Adipocyte (in vitro differentiated cells): ENCODE measurements around the gene AK8.

Experiments
- DNase-seq: peaks from one replicate; pipeline ENCODE4 v3.0.0-alpha.2; 2015; ENCODE audit warnings: low read depth
- H3K27me3 ChIP-seq: replicated peaks from 2 replicates; pipeline ENCODE4 v1.7.0; 2013; ENCODE audit warnings: mild to moderate bottlenecking, low read length, moderate library complexity; ENCODE audit not compliant: control insufficient read depth, insufficient read depth
- H3K36me3 ChIP-seq: 2 replicates; pipeline ENCODE4 v1.7.0; 2013; ENCODE audit warnings: low read length, mild to moderate bottlenecking, moderate library complexity; ENCODE audit not compliant: control insufficient read depth, insufficient read depth, severe bottlenecking
- H3K4me1 ChIP-seq: 2 replicates; pipeline ENCODE4 v1.7.0; 2013; ENCODE audit warnings: mild to moderate bottlenecking, low read length, moderate library complexity; ENCODE audit not compliant: control insufficient read depth, insufficient read depth
- H3K4me3 ChIP-seq: 2 replicates; pipeline ENCODE4 v1.7.0; 2013; ENCODE audit warnings: mild to moderate bottlenecking, low read length, moderate library complexity
- H3K9ac ChIP-seq: 2 replicates; pipeline ENCODE4 v1.7.0; 2013; ENCODE audit warnings: mild to moderate bottlenecking, low read length, moderate library complexity
- H3K9me3 ChIP-seq: 2 replicates; pipeline ENCODE4 v1.7.0; 2013; ENCODE audit warnings: mild to moderate bottlenecking, low read length, moderate library complexity; ENCODE audit not compliant: control insufficient read depth

The AK8 gene

DNA sequence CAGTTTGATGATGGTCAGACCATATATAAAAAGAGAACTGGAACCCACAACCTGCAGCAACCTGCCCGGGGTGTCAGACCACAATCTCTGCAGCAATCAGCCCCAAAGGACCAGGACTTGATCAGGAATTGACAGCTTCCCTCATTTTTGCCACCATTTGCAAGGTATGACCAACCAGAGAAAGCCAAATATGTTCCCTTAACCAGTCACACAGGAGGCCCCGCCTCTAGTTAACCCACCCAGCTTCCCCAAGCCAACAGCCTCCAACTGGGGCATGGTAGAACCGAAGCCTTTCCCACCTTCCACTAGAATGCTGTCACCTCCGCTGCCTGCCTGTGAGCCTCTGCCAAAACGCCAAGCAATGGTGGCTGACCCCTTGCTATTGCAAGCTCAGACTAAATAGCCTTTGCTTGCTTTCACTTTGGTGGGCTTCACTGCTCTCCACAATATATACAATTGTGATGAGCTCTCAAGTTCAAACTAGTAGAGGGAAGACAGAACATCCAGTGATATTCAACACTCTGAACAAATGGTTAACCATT lies 86.3 kb downstream of the AK8 start:
- H3K4me1 ChIP-seq = no peaks in the 10 kb centered on the region
- DNase-seq = no peak
- H3K27me3 ChIP-seq = peaks cover 27% of the 10 kb centered on the region
- H3K4me3 ChIP-seq = no peak overlapping the region
- H3K9me3 ChIP-seq = peaks cover 10% of the 10 kb centered on the region
- H3K36me3 ChIP-seq = no peaks in the 10 kb centered on the region
- H3K9ac ChIP-seq = no peak overlapping the region

DNA sequence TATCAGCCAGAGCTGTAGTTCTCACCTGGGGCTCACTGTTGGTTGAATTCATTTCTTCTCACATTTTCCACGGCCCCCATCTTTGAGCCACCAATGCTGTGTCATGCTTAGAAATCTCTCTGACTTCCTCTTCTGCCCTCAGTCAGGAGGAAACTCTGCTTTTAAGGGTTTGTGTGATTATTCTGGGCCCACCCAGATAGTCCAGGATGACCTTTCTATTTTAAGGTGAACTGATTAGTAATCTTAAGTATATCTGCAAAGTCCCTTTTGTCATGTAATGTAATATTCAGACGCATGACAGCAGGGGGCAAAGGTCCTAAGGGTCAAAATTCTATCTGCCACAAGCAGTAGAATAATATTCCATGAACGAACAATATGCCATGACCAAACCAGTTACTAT lies 88.4 kb downstream of the AK8 start:
- no peak overlapping the region for H3K9ac ChIP-seq
- no peak overlapping the region for H3K4me3 ChIP-seq
- H3K27me3 ChIP-seq = peaks cover 17% of the 10 kb centered on the region
- peaks cover 10% of the 10 kb centered on the region for H3K9me3 ChIP-seq
- no peaks in the 10 kb centered on the region for H3K4me1 ChIP-seq
- H3K36me3 ChIP-seq = no peaks in the 10 kb centered on the region
- no peak for DNase-seq

DNA sequence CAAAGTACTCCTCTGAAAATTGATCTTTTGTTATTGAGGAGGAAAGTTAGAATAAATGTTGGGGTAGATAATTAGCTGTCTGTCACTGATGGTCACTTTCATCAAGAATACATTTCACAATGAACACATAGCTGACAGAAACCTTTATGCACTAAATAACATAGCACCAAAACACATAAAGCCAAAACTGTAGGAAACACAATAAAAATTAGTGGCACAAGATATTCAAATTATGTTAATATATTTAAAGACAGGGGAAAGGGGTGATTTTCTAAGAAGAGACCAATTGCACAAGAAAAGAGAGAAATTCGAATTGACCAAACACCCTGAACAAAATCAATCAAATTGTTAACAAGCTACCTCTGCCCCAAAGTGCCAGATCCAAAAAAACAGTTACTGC lies 89.7 kb downstream of the AK8 start:
- H3K9me3 ChIP-seq = peaks cover 10% of the 10 kb centered on the region
- H3K4me1 ChIP-seq = no peaks in the 10 kb centered on the region
- H3K27me3 ChIP-seq = peaks cover 7% of the 10 kb centered on the region
- no peak for DNase-seq
- no peak overlapping the region for H3K9ac ChIP-seq
- no peak overlapping the region for H3K4me3 ChIP-seq
- H3K36me3 ChIP-seq = no peaks in the 10 kb centered on the region

DNA sequence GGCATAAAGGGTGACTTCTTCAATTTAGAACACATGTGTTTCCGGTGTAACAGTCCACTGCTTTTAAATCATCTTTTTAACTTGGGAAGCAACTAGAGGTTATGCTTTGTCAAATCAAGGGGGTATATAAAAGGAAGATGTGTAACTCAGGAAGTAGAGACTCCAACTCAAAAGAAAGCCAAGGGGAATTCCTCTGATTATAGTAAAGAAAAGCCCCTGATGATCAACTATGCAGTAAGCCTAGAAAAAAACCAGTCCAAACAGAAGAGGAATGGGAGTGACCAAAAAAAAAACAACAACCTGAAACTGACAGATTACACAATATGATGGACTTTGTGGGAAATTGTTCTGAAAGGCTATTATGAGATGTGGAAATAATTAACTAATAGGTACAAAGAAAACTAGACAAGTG lies 90.3 kb downstream of the AK8 start:
- DNase-seq = no peak
- Histone ChIP-seq H3K4me3 (no peak overlapping the region), H3K9ac (no peak overlapping the region), H3K9me3 (peaks cover 10% of the 10 kb centered on the region), H3K4me1 (no peaks in the 10 kb centered on the region), H3K36me3 (no peaks in the 10 kb centered on the region), H3K27me3 (peaks cover 5% of the 10 kb centered on the region)

DNA sequence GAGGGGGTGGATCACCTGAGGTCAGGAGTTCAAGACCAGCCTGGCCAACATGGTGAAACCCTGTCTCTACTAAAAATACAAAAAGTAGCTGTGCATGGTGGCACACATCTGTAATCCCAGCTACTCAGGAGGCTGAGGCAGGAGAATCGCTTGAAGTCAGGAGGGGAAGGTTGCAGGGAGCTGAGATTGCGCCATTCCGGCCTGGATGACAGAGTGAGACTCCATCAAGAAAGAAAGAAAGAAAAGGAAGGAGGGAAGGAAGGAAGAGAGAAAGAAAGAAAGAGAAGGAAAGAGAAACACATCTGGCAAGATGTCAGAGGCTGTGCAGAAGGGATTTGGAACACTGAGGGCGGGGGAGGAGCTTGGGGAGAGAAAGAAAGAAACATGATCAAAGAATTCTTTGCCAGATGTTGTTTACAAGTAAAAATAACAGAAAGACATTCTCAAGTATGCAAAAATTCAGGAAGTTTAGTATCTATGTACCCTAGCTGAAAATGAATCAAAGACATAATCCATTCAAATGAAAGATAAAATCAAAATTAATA lies 93.7 kb downstream of the AK8 start:
- Histone ChIP-seq H3K4me1 (no peaks in the 10 kb centered on the region), H3K36me3 (no peaks in the 10 kb centered on the region), H3K9ac (no peak overlapping the region), H3K4me3 (no peak overlapping the region), H3K9me3 (peaks cover 10% of the 10 kb centered on the region), H3K27me3 (peaks cover 8% of the 10 kb centered on the region)
- no peak for DNase-seq

DNA sequence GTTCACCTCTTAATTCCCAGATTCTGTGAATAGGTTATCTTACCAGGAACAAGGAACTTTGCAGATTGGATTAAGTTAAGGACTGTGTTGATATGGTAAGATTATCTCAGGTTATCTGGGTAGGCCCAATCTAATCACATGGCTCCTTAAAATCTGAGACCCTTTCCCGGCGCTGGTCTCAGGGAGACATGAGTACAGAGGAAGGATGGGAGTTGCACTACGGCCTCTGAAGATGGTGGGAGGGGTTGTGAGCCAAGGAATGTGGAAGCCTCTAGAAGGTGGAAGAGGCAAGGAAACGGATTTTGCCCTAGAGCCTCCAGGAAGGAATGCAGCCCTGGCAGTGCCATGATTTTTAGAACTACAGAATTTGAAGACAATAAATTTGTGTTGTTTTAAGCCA lies 95.1 kb downstream of the AK8 start:
- DNase-seq = no peak
- H3K4me1 ChIP-seq = no peaks in the 10 kb centered on the region
- no peak overlapping the region for H3K4me3 ChIP-seq
- H3K9me3 ChIP-seq = peaks cover 10% of the 10 kb centered on the region
- peaks cover 8% of the 10 kb centered on the region for H3K27me3 ChIP-seq
- no peaks in the 10 kb centered on the region for H3K36me3 ChIP-seq
- H3K9ac ChIP-seq = no peak overlapping the region

DNA sequence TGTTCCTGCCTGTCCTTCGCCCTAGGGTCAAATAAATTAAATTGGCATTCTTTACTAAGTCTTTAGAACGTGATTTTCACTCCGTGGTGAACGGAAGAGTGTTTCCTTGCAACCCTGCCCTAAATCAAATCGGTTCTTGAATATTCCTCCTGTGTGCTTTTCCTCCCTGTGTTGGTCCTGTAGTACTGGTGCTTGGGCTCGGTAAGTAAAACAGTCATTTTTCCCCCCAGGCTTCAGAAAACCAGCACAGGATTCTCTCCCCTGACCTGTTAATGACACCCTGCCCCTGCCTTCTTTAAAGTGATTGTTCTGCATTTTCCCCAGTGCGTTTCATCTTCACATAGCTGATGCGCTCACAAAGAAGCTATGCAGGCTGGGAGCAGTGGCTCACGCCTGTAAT lies 96.0 kb downstream of the AK8 start:
- Histone ChIP-seq H3K9me3 (peaks cover 7% of the 10 kb centered on the region), H3K9ac (no peak overlapping the region), H3K4me3 (no peak overlapping the region), H3K27me3 (peaks cover 8% of the 10 kb centered on the region), H3K36me3 (no peaks in the 10 kb centered on the region), H3K4me1 (no peaks in the 10 kb centered on the region)
- no peak for DNase-seq

DNA sequence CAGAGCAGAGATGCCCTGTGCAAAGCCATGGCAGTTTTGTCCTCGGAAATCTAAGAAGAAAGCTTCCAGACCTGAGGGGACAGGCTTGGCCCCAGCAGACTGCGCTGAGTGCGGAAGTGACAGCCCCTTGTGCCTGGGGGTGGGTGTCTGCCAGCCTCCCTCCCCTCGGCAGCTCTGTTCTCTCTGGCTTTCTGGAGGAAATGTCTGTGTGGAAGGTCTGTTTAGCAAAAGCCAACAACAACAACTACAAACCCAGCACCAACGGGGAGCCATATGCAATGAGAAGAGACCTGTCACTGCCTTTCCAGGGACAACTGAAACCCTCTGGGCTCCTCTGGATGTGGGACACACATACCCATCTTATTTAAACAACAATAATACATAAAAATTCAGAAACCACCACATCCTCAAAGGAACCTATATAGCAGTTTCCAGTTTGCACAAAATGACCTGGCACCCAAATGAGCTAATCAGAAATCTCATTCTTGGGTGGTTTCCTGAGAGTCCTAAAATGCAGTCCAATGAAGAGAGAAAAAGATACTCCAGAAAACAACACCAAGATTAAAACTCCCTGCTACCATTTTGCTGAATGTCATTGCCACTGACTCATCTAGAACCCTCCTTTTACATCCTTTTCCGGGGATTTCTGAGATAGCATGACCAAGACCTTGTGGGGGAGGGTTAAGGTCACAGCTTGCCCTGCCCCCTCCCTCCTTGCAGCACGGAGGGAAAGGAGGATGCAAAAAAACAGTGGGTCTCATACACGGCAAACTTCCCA lies 97.7 kb downstream of the AK8 start:
- H3K4me3 ChIP-seq = no peak overlapping the region
- H3K4me1 ChIP-seq = no peaks in the 10 kb centered on the region
- H3K36me3 ChIP-seq = no peaks in the 10 kb centered on the region
- H3K9me3 ChIP-seq = peaks cover 7% of the 10 kb centered on the region
- peaks cover 8% of the 10 kb centered on the region for H3K27me3 ChIP-seq
- no peak for DNase-seq
- H3K9ac ChIP-seq = no peak overlapping the region

DNA sequence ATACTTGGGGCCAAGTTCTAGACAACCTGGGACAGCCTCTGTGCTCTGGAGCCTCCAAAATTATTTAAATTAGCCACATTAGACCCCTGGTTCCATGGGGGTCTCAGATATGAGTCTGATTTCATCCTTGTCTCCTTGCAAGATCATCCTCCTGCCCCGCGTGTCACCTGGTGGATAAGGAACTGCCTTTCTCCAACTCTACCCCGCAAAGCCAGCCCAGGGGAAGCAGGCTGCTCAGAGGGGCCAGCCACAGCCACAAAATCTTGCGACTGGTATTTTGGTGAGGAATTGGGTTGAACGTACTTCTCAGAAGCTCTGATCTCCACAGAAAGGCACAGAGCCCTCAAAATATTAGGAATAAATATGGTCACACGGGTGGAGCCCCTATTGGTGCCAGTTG lies 101.2 kb downstream of the AK8 start:
- DNase-seq = no peak
- H3K9ac ChIP-seq = no peak overlapping the region
- no peaks in the 10 kb centered on the region for H3K36me3 ChIP-seq
- H3K27me3 ChIP-seq = peaks cover 8% of the 10 kb centered on the region
- H3K4me1 ChIP-seq = no peaks in the 10 kb centered on the region
- H3K9me3 ChIP-seq = peaks cover 7% of the 10 kb centered on the region
- H3K4me3 ChIP-seq = no peak overlapping the region

DNA sequence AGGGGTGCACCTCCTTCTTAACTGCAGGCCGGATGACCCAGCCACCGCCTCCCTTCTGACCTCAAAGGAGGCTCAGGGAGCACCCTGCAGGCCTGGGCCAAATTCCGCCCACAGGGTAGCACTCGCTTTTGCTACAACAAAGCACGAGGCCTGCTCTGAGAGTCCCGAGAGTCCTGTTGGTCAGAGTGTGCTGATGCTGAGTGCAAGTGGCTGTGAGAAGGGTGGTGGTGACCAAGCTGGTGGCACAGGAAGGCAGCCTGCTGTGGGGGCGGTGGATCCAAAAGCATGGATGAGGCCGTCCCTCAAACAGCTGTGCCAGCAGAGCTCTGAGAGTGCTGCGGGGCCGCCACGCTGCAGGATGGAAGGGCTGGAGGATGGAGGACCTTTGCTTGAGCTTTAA lies 101.8 kb downstream of the AK8 start:
- no peak for DNase-seq
- Histone ChIP-seq H3K9me3 (peaks cover 7% of the 10 kb centered on the region), H3K36me3 (no peaks in the 10 kb centered on the region), H3K4me1 (no peaks in the 10 kb centered on the region), H3K27me3 (peaks cover 8% of the 10 kb centered on the region), H3K9ac (no peak overlapping the region), H3K4me3 (no peak overlapping the region)

DNA sequence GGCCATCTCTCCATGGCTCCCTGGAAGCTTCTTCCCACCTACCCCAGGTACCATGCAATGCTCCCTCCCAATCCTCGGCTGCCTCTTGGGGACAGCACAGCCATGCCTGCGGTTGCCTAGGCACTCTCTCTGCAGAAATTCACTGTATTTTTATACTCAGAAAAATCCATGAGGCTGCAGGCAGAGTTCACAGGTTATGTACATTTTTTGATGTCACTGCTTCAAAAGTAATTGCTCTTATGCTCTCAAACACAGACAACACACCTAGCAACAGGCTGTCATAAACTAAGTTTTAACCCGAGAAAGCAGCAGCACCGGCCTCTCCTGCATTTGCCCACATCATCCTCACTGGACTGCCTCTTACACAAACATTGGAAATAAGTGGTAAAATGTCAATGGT lies 102.4 kb downstream of the AK8 start:
- no peak for DNase-seq
- H3K9me3 ChIP-seq = peaks cover 7% of the 10 kb centered on the region
- no peak overlapping the region for H3K9ac ChIP-seq
- H3K4me3 ChIP-seq = no peak overlapping the region
- H3K4me1 ChIP-seq = no peaks in the 10 kb centered on the region
- peaks cover 8% of the 10 kb centered on the region for H3K27me3 ChIP-seq
- no peaks in the 10 kb centered on the region for H3K36me3 ChIP-seq
